Stimulated activated naive CD8-positive, alpha-beta T cell treated with anti-CD3 and anti-CD28 coated beads, Interleukin-15, Interleukin-2, amounts not matched to agents 100 ng/mL and 50 ng/mL, for 24 hours (primary cell): ENCODE results near the gene KDM4F.

Experiments used
- H3K27ac Mint-ChIP-seq: one replicate; pipeline ENCODE4 v1.8.0; 2021; ENCODE audit warnings: mild to moderate bottlenecking, mixed read lengths
- H3K27me3 Mint-ChIP-seq: one replicate; pipeline ENCODE4 v1.8.0; 2021; ENCODE audit warnings: mixed read lengths
- H3K36me3 Mint-ChIP-seq: one replicate; pipeline ENCODE4 v1.8.0; 2021; ENCODE audit warnings: low read depth, mixed read lengths
- H3K4me1 Mint-ChIP-seq: one replicate; pipeline ENCODE4 v1.8.0; 2021; ENCODE audit warnings: low read depth, mixed read lengths
- H3K4me3 Mint-ChIP-seq: one replicate; pipeline ENCODE4 v1.8.0; 2021; ENCODE audit warnings: mild to moderate bottlenecking, mixed read lengths
- H3K9me3 Mint-ChIP-seq: one replicate; pipeline ENCODE4 v1.8.0; 2021; ENCODE audit warnings: mixed read lengths

Gene KDM4F

GRCh38 chr11:95092549-95093324 lies 43.5 kb downstream of the KDM4F start:
- Mint-ChIP-seq H3K4me3 (peak overlapping the region; percentile 92), H3K27me3 (no peaks in the 10 kb centered on the region), H3K36me3 (peaks cover 20% of the 10 kb centered on the region), H3K27ac (peak overlapping the region; percentile 53), H3K9me3 (no peaks in the 10 kb centered on the region), H3K4me1 (peaks cover 88% of the 10 kb centered on the region)

DNA sequence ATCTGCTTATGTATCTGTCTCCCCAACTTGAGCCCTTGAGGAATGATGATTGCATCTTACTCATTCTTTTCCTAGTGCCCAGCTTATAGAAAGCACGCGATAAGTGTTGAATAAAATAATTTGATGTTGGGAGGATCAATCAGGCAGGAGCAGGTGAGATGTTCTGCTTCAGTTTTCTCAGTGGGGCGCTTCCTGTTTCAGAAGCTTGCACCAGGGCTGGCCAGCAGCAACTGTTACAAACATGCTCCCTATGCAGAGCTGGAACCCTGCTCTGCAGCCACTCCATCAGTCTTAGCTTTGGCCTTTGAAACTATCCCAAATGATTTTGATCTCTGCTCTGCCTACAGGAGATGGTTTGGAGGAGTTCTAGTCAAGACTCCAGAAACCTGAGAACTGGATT lies 44.3 kb downstream of the KDM4F start:
- Mint-ChIP-seq H3K4me1 (peaks cover 92% of the 10 kb centered on the region), H3K9me3 (no peaks in the 10 kb centered on the region), H3K4me3 (peak overlapping the region; percentile 59), H3K27me3 (no peaks in the 10 kb centered on the region), H3K36me3 (peaks cover 28% of the 10 kb centered on the region), H3K27ac (peak overlapping the region; percentile 53)

- no peaks in the 10 kb centered on the region for H3K9me3 Mint-ChIP-seq
- H3K4me1 Mint-ChIP-seq, result peaks cover 85% of the 10 kb centered on the region
- peak overlapping the region; percentile 28 for H3K4me3 Mint-ChIP-seq
- peaks cover 39% of the 10 kb centered on the region for H3K36me3 Mint-ChIP-seq
- H3K27me3 Mint-ChIP-seq, result no peaks in the 10 kb centered on the region
- peak overlapping the region; percentile 70 for H3K27ac Mint-ChIP-seq
Observed at GRCh38 chr11:95095858-95096587, 46.8 kb downstream of the KDM4F start.

DNA sequence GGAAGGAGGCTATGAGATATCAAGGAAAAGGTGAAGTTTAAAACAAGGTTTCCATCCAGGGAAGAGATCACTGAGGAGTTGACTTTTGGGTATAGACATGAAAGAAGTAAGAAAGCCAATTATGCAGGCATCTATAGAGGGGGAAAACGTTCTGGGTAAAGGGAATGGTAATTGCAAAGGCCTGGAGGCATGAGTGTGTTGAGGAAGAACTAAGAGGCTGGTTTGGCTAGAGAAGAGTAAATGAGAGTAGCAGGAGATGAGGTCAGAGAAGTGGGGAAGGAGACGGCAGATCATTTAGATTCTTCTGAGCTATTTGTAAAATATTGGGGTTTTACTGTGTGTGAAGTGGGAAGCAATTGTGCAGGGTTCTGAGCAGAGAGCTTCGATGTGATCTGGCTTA lies 48.0 kb downstream of the KDM4F start:
- Mint-ChIP-seq H3K9me3 (no peaks in the 10 kb centered on the region), H3K4me3 (peak overlapping the region; percentile 6), H3K36me3 (peaks cover 38% of the 10 kb centered on the region), H3K27me3 (no peaks in the 10 kb centered on the region), H3K4me1 (peaks cover 73% of the 10 kb centered on the region), H3K27ac (peak overlapping the region; percentile 40)

DNA sequence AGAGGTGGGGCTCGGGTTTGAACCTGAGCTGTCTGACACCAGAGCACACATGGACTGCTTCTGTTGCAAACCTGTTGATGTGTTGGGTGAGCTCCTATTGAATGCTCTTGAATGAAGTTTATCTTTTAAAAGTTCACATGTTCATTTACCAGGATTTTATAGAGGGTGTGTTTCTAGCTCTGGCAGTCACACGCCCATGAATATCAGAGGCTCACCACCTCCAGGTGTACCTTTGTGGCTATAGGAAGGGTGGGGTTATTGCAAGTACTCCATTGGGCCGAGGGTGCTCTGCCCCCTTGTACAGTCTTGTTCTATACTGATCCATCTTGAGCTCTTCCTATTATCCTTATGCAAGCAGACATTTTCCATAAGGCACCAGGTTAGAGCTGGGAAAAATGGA lies 49.6 kb downstream of the KDM4F start:
- Mint-ChIP-seq H3K4me1 (peaks cover 66% of the 10 kb centered on the region), H3K36me3 (peaks cover 44% of the 10 kb centered on the region), H3K27ac (no peak overlapping the region), H3K27me3 (no peaks in the 10 kb centered on the region), H3K4me3 (no peak overlapping the region), H3K9me3 (no peaks in the 10 kb centered on the region)

- H3K4me1 Mint-ChIP-seq, result peaks cover 52% of the 10 kb centered on the region
- no peaks in the 10 kb centered on the region for H3K9me3 Mint-ChIP-seq
- no peaks in the 10 kb centered on the region for H3K27me3 Mint-ChIP-seq
- H3K36me3 Mint-ChIP-seq, result peaks cover 41% of the 10 kb centered on the region
- H3K4me3 Mint-ChIP-seq, result no peak overlapping the region
- H3K27ac Mint-ChIP-seq, result no peak overlapping the region
Observed at GRCh38 chr11:95100191-95100648, 51.0 kb downstream of the KDM4F start.
